NCI-H69 (cell line): ENCODE data around the gene PCNX1.
"Not testable (repeated sequence)": the region's sequence is repeated elsewhere in the genome, so short reads cannot be mapped to it uniquely, and the experiment has no call there.

ENCODE experiments used
- DNase-seq: peaks from one replicate; lab custom pipeline; 2025; lab: John Stamatoyannopoulos, UW

The PCNX1 gene

GRCh38 chr14:70907176-70907995, at the start of gene PCNX1:
Gene PCNX1, plus strand, starts transcription at chr14:70907459. Its CDS starts 392 bp downstream, at chr14:70907851.
- peak; percentile 95 for DNase-seq

DNA sequence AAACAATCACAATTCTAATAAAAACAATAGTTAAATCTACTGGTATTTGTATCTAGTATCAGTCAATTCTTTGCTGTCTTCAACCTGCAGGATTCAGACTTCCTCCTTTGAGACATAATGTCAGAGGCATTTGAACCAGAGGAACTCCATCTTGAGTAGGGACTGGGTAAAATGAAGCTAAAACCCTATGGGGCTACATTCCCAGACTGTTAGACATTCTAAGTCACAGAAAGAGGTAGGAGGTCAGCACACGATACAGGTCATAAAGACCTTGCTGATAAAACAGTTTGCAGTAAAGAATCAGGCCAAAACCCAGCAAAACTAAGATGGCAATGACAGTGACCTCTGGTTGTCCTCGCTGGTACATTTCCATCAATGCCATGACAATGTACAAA, 49.8 kb upstream of the PCNX1 start:
- DNase-seq: no peak

GRCh38 chr14:70858641-70859040, 48.6 kb upstream of the PCNX1 start:
- peak; percentile 13 for DNase-seq

DNA sequence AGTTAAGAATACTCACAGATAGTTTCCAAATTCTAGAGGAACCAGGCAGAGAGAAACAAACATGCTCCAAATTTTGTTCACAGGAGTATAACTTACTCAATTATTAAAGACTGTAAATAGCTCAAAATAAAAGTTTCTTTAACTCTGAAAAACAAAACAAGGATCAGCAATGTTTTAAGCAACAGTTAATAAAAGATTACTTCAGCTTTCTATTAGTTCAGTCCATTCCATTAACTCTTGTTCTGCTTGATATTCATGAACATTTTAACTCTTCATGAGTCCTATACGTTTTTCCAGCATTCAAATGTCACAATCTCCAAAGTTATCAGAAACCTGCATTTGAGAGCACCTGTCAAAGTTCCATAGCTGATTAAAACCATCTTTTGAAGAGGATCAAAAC, 40.3 kb upstream of the PCNX1 start:
- not testable (repeated sequence) for DNase-seq

GRCh38 chr14:70871001-70871400, 36.3 kb upstream of the PCNX1 start:
- no peak for DNase-seq

DNA sequence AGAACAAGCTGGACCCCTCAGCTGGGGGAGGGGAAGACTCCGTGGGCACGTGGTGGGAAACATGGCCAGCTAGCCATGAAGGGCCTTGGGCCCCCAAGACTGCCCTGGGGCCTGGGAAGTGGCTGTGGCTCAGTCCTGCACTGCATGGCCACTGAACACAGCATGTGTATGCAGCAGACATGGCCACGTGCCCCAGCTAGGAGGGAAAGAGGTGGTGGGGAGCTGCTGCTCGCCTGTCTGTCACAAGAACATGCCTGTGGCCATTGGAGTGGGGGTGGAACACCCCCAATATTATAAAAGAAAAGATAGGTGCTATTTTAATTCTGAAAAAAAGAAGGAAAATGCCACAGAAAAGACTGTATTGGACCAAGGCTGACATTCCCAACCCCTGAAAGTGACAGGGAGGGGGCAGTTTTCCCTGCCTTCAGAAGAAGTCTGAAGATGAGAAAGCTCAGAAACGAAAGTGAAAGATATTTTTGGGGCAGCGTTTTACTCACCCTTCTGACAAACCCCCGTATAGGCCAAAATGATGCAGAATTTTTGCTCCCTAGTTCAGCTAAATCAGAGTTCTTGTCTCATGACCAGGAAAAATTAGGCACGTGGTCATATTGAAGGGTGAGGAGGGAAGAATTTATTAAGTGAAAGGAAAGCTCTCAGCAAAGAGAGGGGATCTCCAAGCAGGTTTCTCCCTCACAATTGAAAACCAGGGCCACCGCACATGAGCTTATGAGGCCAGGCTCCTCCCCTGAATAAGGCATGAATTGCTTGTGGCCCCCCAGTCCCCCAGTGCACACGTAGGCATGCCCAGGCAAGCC, 35.2 kb upstream of the PCNX1 start:
- DNase-seq: no peak

DNA sequence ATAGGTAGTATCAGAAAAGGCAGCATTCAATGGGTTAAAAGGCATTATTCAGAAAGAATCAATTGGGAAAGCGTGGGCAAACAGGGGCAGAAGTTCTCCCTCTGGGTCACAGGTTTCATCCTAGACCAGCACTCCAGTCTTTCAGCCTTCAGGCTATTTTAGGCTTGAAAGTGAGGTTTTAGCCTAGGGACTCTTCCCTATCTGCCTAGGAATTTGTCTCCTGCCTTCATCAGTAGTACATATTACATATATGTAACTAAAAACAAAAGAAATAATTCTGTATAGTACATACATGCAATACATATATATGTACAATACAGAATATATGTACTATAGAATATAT, 34.6 kb upstream of the PCNX1 start:
- DNase-seq: no peak

DNA sequence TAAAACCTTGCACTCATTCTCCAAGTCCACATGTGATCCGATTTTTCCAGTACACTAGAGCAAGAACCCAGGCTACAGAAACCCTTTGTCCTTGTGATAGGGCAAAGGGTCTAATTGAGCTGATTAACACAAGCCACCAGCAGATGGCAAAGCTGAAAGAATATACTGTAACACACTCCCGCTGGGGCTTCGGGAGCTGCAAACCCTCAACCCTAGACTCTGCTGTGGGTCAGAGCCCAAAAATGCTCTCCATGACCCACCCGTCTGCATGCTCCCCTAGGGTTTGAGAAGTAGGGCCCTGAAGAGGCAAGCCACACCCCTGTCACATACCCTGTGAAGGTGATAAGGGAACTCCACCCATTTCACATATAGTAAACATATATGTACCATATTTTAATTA, 33.6 kb upstream of the PCNX1 start:
- no peak for DNase-seq

DNA sequence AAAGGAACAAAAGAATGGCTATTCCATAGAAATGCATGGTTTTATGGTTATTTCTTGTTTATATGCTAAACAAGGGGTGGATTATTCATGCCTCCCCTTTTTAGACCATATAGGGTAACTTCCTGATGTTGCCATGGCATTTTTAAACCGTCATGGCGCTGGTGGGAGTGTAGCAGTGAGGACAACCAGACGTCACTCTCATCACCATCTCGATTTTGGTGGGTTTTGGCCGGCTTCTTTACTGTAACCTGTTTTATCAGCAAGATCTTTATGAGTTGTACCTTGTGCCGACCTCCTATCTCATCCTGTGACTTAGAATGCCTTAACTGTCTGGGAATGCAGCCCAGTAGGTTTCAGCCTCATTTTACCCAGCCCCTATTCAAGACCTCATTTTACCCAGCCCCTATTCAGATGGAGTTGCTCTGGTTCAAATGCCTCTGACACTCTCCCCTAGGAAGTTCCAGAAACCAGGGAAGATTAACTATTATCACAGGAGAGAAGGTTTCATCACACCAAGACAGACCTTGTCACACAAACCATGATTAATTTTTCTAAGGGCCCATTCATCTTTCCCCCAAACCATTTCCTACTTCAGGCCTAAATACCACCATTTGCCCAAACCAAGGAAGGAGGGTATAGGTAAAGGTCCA, 31.3 kb upstream of the PCNX1 start:
- DNase-seq: not testable (repeated sequence)

DNA sequence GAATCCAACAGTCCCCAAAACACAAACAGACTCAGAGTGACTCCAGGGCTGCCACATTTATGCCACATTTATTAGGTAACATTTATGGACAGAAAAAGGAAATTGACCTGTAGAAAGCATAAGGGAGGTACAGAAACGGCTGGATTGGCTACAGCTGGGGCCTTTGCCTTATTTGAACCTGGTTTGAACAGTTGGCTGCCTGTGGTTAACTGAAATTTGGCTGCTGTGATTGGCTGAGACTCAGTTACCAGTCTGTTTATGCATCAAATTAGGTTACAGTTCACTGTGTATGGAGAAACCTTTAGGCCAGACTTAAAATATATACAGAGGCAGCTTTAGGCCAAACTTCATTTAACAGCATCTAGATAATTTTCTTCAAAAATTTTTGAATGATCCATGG, 27.8 kb upstream of the PCNX1 start:
- no peak for DNase-seq

DNA sequence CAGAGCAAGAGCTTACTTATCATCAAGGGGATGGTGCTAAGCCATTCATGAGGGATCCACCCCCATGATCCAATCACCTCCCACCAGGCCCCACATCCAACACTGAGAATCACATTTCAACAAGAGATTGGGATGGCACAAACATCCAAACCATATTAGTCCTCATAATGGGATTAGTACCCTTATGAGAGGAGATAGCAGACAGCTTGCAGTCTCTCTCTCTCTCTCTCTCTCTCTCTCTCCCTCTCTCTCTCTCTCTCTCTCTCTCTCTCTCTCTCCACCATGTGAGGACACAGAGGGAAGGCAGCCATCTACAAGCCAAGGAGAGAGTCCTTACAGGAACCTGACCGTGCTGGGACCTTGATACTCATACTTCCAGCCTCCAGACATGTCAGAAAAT, 26.4 kb upstream of the PCNX1 start:
- not testable (repeated sequence) for DNase-seq

DNA sequence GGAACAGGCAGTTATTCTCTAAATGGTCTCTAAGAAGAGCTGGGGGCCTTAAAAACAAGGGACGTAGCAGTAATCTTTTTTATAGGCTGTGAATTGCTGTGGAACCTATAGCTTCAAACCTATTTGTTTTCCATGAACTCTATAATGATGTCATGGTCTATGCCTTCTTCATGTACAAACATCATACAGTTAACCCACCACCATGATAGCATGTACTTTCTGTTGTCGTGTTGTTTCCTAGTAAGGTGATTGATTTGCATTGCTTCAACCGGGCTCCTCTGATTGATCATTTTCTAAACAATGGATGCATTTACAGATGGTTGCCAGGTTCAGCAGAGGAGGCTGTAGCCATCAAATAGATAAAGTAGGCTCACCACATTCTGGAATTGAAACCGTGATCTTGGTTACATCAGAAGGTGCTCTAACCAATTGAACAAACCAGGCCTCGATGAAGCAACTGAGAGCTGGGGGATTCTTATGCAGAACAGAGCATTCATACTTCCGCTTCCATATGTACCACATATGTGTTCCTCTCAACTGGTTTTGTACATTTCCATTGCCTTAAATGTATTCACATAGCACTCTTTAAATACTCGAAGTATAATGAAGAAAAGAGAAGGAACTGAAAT, 25.6 kb upstream of the PCNX1 start:
- DNase-seq: no peak

DNA sequence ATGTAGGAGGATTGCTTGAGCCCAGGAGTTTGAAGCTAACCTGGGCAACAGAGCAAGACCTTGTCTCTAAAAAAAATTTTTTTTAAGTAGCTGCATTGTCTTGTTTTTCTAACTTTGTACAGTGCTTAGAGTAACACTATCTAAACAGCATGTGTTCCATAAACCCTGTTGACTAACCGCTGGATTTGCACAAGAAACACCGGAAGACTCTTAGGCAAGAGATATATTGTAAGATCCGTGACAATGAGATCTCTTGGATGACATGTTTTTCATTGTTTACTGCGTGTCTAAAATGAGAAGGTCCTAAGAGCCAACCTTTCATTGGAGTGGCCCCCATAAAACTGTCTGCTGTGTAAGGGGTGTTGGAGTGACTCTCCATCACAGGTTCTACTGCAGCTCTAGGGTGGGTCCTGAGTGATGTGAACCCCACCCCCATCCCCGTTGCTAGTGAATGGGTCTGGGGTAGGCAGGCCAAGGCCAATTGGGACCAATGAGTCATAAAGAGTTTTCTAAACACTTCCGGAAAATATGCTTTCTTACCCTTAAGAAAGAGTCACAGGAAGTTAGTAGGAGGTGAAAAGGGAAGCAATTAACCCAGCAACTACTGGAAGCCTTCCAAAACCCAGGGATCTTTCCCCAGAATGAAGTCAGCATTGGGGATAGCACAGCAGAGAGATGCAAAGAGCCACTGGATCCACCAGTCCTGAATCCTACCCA, 24.3 kb upstream of the PCNX1 start:
- peak; percentile 14 for DNase-seq

GRCh38 chr14:70884595-70885342, 22.5 kb upstream of the PCNX1 start:
- no peak for DNase-seq

DNA sequence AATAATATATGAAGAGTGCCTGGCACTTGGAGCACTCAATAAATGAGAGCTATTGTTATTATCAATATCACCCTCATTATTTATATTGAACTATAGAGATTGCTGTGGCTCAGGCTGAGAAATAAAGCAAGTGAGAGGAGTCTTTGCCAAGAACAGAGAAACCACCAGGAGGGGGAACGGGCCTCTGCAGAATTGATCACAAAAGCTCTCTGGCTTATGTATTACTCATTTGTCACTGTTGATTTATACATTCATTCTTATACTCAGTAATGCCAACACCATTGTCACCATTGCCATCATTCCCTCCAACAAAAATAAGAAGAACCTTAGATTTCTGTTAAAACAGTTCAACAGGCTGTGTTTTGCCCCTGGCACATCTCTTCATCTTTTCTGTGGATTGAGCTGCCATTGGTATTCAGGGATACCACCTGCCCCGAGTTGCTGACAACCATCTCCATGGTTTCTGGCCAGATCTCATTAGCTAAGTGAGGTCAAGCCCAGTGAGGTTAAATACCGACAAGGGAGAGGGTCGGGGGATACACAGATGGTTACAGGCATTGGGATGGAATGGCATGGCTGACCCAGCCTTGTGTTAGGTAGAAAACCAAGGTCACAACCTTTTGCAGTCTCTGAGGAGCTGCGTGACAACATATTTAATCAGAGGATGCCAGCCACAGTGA, 21.8 kb upstream of the PCNX1 start:
- DNase-seq: no peak

DNA sequence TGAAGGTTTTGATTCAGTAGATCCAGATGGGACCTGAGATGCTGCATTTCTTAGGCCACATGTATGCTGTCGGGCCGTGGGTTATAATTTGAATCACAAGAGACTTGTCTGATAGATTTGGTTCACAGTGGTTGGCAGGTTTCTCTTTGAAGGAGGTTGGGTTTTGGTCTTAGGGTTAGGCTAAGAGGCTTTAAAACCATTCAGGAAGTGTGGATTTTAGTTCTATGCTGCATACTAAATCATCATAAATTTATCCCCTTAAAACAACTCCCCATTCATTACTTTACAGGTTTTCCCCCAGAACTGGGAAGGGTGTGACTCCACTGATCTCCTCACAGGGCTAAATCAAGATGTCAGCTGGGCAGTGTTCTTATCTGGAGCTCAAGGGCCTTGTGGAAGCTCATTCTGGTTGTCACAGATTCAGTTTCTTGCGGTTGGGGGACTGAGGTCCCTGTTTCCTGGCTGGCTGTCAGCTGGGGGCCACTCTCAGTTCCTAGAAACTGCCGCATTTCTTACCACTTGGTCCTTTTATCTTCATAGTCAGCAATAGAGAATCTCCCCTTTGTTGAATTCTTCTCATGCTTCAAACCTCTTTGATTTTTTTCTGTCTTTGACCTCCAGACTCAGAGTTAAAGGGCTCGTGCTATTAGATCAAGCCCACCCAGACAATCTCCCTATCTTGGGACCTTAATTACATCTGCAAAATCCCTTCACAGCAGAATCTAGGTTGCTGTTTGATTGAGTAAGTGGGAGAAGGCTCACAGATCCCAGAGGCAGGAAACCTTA, 20.6 kb upstream of the PCNX1 start:
- no peak for DNase-seq

DNA sequence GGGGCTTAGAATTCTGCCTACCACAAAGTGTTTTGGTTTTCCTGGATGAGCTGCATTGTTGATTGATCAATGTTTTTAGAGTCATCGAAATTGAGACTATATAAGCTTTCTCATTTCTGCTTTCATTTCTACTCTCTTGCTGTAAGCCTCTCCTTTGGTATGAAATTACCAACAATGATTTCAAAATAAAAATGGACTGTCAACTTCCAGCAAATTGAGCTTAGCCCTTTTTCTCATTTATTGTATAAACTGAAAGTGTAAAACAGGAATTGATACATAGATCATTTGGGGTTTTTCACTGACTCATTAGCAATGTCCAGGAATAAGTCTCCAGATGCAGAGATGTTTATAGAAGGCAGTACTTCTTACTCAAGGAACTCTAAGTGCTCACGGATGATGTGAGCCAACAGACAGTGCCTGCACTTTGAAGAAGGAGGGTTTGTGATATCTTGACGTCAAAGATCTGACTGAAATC, 20.0 kb upstream of the PCNX1 start:
- no peak for DNase-seq

DNA sequence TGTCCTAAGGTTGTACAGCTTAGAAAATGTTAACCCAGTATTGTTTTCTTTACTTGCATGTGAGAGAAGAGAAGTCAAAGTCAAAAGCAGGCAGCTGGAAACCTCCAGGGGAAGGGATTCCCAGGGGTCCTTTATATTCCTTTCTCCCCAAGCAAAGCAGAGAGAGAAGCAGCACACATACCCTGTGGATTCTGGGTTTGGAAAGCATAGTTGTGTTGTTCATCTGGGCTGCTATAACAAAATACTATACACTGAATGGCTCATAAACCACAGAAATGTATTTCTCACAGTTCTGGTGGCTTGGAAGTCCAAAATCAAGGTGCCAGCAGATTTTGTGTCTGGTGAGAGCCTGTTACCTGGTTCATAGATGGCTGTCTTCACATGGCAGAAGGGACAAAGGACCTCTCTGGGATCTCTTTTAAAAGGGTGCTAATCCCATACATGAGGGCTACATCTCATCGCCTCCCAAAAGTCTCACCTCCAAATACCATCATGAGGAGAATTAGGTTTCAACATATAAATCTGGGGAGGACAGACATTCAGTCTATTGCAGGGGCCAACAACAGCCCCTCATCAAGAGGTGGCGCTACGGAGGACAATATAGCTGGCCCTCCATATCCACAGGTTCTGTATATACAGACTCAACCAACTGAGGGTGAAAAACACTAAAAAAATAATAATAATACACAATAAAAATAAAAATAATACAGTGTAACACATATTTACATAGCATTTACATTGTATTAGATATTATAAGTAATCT, 19.3 kb upstream of the PCNX1 start:
- no peak for DNase-seq
